Astrocyte of the hippocampus (primary cell): Measurements from ENCODE around the gene HGS.

ENCODE experiments used
- DNase-seq: peaks from one replicate; pipeline ENCODE4 v3.0.0; 2011; ENCODE audit warnings: low read depth, low spot score

Gene HGS

GRCh38 chr17:81655378-81656117 is 28.3 kb upstream of the HGS start:
- no peak for DNase-seq

- DNase-seq: no peak
These were observed 27.6 kb upstream of the HGS start, which contains the start of gene PDE6G for GRCh38 chr17:81656118-81656743. Gene PDE6G (minus strand): TSS chr17:81656542. CDS start chr17:81653305, 3,237 bp downstream.

- no peak for DNase-seq
These were observed 27.0 kb upstream of the HGS start for GRCh38 chr17:81656835-81657234.

- no peak for DNase-seq
These were observed 24.8 kb upstream of the HGS start for GRCh38 chr17:81659038-81659437.

- DNase-seq: no peak
These were observed 23.4 kb upstream of the HGS start for GRCh38 chr17:81660441-81660840.

- DNase-seq: no peak
These were observed 21.8 kb upstream of the HGS start for GRCh38 chr17:81662002-81662401.

- DNase-seq: no peak
These were observed 19.8 kb upstream of the HGS start for GRCh38 chr17:81664051-81664470.

GRCh38 chr17:81665205-81666091 is 18.4 kb upstream of the HGS start:
- peak; percentile 32 for DNase-seq

- no peak for DNase-seq
These were observed 17.8 kb upstream of the HGS start for GRCh38 chr17:81666092-81666341.

- peak; percentile 99 for DNase-seq
These were observed 17.2 kb upstream of the HGS start, which contains the start of the genes CCDC137 and OXLD1 for GRCh38 chr17:81666342-81667191. Gene CCDC137 (plus strand): TSS chr17:81666737. CDS start chr17:81666767, 30 bp downstream. Gene OXLD1 (minus strand): TSS chr17:81666605. CDS start chr17:81666577, 28 bp downstream.

GRCh38 chr17:81667754-81668153 is 16.1 kb upstream of the HGS start:
- DNase-seq: no peak

GRCh38 chr17:81672504-81672903 is 11.3 kb upstream of the HGS start:
- DNase-seq: no peak

GRCh38 chr17:81672954-81673353 is 10.9 kb upstream of the HGS start:
- no peak for DNase-seq

GRCh38 chr17:81673561-81674258 is 10.1 kb upstream of the HGS start:
- DNase-seq: no peak

GRCh38 chr17:81675515-81676221 is 8.1 kb upstream of the HGS start:
- peak; percentile 44 for DNase-seq

- no peak for DNase-seq
These were observed 6.9 kb upstream of the HGS start for GRCh38 chr17:81676906-81677305.

- no peak for DNase-seq
These were observed 3.7 kb upstream of the HGS start for GRCh38 chr17:81680150-81680549.

GRCh38 chr17:81681672-81682071 is 2.1 kb upstream of the HGS start:
- peak; percentile 54 for DNase-seq

- no peak for DNase-seq
These were observed 1.1 kb upstream of the HGS start for GRCh38 chr17:81682565-81683207.

- DNase-seq: no peak
These were observed 615 bp upstream of the HGS start for GRCh38 chr17:81683208-81683583.
